Glomerular visceral epithelial cell (primary cell): ENCODE data around the gene ZNF688.
A peak's percentile ranks its signal among the peaks of the same experiment; 100 is the strongest.

Source experiments
- DNase-seq: peaks from one replicate; pipeline ENCODE4 v3.0.0-alpha.2; 2016; ENCODE audit errors: extremely low spot score

ZNF688 gene

GRCh38 chr16:30585400-30586191, 14.1 kb upstream of the ZNF688 start, which contains the start of gene ZNF785:
Gene ZNF785, minus strand, starts transcription at chr16:30585697. Its CDS starts 86 bp downstream, at chr16:30585611.
- peak; percentile 98 for DNase-seq

- peak; percentile 16 for DNase-seq
Measured at GRCh38 chr16:30585022-30585399, 13.5 kb upstream of the ZNF688 start.

GRCh38 chr16:30582611-30583340, 11.3 kb upstream of the ZNF688 start:
- DNase-seq, result no peak

- DNase-seq, result no peak
Measured at GRCh38 chr16:30581457-30581856, 9.9 kb upstream of the ZNF688 start.

GRCh38 chr16:30574678-30575077, 3.2 kb upstream of the ZNF688 start:
- DNase-seq, result no peak

GRCh38 chr16:30570636-30571444, 674 bp downstream of the ZNF688 start:
- no peak for DNase-seq

GRCh38 chr16:30569746-30570635, 1.5 kb downstream of the ZNF688 start:
- DNase-seq, result no peak

GRCh38 chr16:30569281-30569680, 2.2 kb downstream of the ZNF688 start:
- no peak for DNase-seq

GRCh38 chr16:30567991-30568638, 3.4 kb downstream of the ZNF688 start:
- DNase-seq, result peak; percentile 49

- DNase-seq, result peak; percentile 53
Measured at GRCh38 chr16:30567160-30567990, 4.1 kb downstream of the ZNF688 start.

- no peak for DNase-seq
Measured at GRCh38 chr16:30566531-30566930, 5.0 kb downstream of the ZNF688 start.

- no peak for DNase-seq
Measured at GRCh38 chr16:30565984-30566383, 5.5 kb downstream of the ZNF688 start.

- DNase-seq, result no peak
Measured at GRCh38 chr16:30565526-30565925, 6.0 kb downstream of the ZNF688 start.

- DNase-seq, result no peak
Measured at GRCh38 chr16:30562021-30562420, 9.5 kb downstream of the ZNF688 start.

- DNase-seq, result no peak
Measured at GRCh38 chr16:30561089-30561816, 10.3 kb downstream of the ZNF688 start.

GRCh38 chr16:30559690-30560089, 11.8 kb downstream of the ZNF688 start:
- no peak for DNase-seq

GRCh38 chr16:30558789-30559377, 12.6 kb downstream of the ZNF688 start:
- DNase-seq, result no peak

- peak; percentile 96 for DNase-seq
Measured at GRCh38 chr16:30557957-30558788, 13.3 kb downstream of the ZNF688 start, which contains the start of gene ZNF764. Gene ZNF764, minus strand, starts transcription at chr16:30558374. Its CDS starts 192 bp downstream, at chr16:30558182.
